NOMO-1 treated with DMSO at 0.1 percent for 48 hours (cell line): Measurements from ENCODE around the gene SPECC1L.
A peak's percentile ranks its signal among the peaks of the same experiment; 100 is the strongest.

Source experiments
- DNase-seq: peaks from one replicate; lab custom pipeline; 2025; ENCODE audit not compliant: unreplicated experiment; lab: John Stamatoyannopoulos, UW

Gene SPECC1L

DNA sequence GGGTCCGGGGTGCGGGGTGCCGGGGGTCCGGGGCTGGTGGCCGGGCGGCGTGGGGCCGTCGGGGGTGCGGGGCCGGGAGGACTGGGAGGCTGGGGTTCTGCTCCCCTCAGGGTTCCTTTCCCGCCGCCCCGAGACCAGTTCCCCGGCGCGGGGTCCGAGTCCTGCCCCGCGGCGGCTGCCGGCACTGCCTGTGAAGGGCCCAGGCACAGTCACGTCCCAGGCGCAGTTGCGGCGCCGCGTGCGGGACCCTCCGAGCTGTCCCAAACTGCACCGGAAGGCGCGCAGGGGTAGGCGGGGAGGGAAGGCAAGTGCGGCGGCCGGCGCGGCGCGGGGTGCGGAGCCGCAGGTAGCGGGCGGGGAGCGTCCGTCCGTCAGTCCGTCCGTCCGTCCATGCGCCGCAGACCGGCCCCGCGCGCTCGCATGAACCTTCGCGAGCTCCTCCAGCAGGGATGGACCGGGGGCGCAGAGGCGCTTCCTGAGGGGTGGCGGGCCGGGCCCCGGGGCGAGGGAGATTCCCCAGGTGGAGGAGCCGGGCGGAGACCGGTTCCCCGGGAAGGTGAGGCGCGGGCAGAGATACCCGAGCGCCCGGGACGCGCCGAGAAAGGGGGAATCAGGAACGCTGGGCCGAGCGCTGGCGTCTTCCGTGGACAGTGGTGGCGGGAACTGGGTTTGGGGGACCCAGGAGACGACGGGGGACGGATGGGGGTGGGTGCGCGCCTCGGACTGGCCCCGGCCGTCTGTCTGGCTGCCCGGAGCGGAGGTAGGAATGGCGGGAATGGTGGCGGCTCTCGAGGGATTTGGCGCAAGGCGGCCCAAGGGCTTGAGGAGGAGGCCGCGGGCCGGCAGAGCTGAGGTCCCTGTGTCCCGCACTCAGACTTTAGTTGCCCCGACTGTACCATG, 153.6 kb downstream of the SPECC1L start:
- peak; percentile 17 for DNase-seq

GRCh38 chr22:24424901-24425775, 154.5 kb downstream of the SPECC1L start:
- no peak for DNase-seq

DNA sequence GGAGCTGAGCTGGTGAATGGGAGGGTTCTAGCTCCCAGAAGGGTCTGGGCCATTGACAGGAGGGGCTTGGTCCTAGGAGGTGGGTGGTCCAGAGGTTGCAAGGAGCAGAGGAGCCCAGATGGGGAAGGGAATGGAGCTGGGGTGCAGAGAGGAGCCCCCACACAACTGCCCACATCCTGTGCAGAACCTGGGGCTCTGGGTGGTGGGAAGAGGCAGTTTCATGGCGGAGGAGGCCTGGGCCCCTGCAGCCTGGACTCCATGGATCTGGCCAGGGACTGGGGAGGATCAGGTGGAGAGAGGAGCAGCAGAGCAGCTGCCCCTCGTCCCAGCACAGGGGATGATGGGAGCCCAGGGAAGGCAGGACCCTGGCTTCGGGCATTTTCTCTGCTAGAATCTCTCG, 155.8 kb downstream of the SPECC1L start:
- DNase-seq, result no peak

GRCh38 chr22:24426851-24427499, 156.3 kb downstream of the SPECC1L start:
- DNase-seq, result no peak

DNA sequence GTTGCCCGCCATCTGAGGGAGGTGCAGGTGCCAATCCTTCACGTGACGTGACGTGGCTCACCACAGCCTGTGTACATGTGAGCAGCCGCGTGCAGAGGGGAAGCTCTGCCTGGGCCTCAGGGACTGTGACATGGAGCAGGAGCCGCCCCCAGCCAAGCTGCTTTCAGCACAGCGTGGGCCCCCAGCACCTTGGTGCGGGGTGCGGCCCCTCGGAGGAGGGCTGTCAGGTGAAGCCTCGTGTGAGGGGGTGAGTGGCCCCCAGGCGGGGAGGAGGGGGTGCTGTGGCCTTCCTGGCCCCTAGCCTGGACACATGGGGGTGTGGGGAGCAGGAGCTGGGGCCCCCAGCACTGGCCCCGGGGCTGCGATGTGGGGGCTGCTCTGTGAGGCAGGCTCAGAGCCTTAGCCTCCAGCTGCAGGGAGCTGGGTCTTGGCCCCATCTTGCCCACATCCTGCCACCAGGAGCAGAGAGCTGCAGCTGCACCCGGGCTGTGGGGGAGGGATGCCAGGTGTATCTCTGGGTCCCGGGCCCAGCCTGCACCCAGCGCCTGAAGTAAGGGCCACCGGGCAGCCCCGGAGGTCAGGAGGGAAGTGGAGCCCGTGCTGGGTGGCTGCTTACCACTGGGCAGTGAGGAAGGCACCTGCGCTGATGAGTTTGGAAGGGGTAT, 157.0 kb downstream of the SPECC1L start, which contains the start of gene ADORA2A:
ADORA2A (plus strand) TSS at position 100 of the 665 bp plus-strand sequence. CDS start 5,806 bp downstream, outside the sequence.
- no peak for DNase-seq

- DNase-seq, result peak; percentile 13
These were observed 158.2 kb downstream of the SPECC1L start for GRCh38 chr22:24428751-24429410.

DNA sequence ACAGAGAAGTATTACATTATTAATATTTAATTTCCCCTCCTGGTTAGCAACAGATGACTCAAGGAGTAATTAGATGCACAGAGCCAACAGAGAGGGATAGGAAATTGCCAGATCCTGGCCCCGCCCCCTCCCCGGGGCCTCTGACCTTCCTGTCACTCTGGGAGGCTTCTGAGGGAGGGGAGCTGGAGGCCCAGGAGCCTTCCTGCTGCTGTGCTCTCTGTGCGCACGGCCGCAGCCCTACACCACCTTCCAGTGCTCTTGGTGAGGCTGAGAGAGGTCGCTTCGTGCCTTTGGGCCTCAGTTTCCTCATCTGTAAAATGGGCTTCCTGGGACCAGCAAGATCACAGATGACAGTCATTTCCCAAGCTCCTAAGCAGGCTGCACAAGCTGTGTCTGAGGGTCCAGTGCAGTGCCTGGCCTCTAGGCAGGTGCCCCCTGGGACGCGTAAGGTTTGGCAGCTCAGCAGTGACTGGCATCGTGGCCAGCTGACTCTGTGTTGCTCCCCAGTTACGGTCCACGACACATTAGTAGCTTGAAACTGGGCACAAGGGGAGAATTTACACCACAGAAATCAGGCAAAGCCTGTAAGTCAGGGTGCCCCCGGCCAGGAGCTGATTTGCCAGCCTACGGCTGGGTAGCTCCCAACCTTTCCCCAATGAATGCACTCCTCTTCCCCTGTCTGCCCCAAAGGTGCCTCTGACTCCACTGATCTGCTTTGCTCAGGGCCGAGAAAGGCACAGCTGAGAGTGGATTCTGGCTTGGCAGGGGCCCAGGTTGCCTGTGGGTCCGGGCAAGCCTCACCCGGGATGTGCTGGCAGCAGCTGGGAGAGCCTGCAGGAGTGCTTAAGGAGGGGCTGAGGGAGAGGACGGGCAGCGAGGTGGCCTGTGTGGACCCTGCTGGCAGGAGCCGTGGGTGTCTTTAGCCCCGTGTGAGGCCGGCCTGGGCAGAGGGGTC, 159.1 kb downstream of the SPECC1L start:
- peak; percentile 55 for DNase-seq

DNA sequence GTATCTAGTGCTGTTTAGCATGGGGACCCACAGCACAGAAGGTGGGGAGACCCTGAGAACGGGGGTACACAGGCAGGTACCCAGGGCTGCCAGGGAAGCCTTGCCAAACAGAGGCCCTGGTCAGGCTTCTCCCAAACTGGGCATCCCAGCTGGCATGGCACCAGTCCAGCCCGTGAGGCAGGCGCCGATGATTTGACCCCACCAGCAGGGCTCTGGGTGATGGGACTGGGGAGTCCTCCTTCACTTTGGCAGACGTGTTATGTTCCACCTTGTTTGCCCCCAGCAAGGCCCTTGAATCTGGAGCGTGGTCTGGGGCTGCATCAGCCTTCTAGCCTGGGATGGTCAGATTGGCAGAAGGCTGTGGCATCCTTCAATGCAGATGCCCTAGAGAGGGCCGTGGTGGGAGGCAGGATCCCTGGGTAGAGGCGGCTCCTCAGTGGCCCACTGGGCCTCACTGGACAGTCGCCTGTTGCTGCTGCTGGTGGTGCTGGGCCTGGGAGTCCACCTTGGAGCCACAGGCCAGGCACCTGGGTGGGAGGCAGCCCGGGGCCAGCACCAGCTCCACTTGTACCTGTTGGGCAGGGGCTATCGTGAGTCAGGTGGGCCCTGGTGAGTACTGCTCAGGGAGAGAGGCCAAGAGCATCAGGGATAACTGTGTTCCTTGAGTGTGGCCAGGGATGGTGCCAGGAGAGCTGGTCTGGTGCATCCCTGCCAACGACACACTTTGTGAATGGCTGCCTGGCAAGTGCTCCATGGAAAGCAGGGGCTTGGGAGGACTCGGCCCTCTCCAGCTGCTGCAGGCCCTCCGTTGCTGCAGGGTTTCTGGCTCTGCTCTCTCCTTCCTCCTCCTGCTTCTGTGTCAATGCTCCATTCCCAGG, 160.0 kb downstream of the SPECC1L start:
- DNase-seq, result no peak

- no peak for DNase-seq
These were observed 160.8 kb downstream of the SPECC1L start for GRCh38 chr22:24431309-24432034.

- no peak for DNase-seq
These were observed 161.6 kb downstream of the SPECC1L start for GRCh38 chr22:24432059-24432853.

DNA sequence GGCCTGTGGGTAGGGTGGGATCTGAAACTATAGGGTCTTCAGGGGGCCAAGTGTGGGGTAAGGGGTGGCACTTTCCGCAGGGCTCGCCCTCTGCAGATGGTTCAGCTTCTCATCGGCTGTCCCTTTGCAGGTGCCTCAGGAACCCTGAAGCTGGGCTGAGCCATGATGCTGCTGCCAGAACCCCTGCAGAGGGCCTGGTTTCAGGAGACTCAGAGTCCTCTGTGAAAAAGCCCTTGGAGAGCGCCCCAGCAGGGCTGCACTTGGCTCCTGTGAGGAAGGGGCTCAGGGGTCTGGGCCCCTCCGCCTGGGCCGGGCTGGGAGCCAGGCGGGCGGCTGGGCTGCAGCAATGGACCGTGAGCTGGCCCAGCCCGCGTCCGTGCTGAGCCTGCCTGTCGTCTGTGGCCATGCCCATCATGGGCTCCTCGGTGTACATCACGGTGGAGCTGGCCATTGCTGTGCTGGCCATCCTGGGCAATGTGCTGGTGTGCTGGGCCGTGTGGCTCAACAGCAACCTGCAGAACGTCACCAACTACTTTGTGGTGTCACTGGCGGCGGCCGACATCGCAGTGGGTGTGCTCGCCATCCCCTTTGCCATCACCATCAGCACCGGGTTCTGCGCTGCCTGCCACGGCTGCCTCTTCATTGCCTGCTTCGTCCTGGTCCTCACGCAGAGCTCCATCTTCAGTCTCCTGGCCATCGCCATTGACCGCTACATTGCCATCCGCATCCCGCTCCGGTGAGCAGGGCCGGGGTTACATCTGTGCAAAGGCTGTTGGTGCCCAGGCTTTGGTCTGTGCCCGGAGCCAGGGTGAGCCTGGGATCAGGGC, 162.6 kb downstream of the SPECC1L start:
- no peak for DNase-seq

DNA sequence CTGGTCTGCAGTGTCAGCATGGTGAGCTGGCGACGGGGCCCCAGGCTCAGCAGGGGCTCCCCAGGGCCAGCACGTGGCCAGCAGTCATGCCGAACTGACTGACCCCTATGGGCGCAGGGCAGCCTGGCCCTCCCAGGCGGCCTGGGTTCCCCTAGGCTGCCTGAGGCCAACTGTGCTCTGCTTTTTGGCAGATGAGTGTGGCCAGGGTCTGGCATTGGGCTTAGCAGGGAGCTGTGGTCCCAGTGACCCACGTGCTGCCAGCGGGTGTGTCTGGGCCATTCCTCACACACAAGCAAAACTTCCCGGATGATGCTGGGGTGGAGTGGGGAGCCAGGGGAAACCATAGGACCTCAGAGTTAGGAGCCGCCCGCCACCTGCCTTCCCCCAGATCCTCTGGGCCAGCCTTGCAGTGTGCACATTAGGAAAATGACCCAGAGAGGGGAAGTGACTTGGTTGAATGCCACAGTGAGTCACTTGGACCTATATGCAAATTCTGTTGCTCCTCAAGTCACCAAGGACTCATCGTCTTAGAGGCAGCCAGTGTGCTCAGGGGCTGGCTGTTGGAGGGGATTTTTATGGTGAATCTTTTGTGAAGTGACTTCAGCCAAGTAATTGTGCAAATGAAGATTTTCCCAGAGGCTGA, 163.3 kb downstream of the SPECC1L start:
- DNase-seq, result peak; percentile 88

- peak; percentile 93 for DNase-seq
These were observed 164.1 kb downstream of the SPECC1L start for GRCh38 chr22:24434471-24435322.

DNA sequence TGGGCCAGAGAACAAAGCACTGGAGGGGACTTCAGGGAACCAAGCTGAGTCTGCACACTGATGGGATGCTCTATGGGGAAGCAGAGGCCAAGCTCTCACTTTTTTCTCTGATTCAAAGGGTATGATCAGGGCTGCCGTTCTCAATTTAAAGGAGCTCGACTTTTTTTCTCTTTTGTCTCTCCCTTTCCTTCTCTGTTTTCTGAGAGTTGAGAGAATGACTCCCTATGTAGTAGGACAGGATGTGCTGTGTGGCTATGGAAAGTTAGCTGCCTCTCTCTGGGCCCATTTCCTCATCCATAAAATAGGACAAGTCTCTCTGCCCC, 164.7 kb downstream of the SPECC1L start:
- DNase-seq, result no peak
